HepG2 (cell line): Measurements from ENCODE around the gene FKBP1A. TPM values are rescaled to one million over a fixed set of nuclear protein-coding genes. Genes with fewer than 3 reads are reported as not detected.

ENCODE experiments used
- ATAC-seq: fragments of 200-7000 bp; cut with Tn5 transposase; 3 replicates; pipeline ENCODE4 v1.9.1; 2020; ENCODE audit warnings: mild to moderate bottlenecking, moderate library complexity
- BruUV-seq: library from RNA; stranded (reverse); fragments of 400-500 nt; replicated peaks from 2 replicates; lab custom pipeline; 2021; lab: Mats Ljungman, UMichigan
- CTCF ChIA-PET: fragments of 300-600 bp; formaldehyde crosslinking; extraction: SDS; loops from one replicate; lab custom pipeline; 2021; ENCODE audit warnings: low total read pairs, inconsistent platforms, low intra/inter-chr PET ratio; lab: Yijun Ruan, JAX
- POLR2A ChIA-PET: fragments of 350-600 bp; sonication (Branson Sonifier 250); formaldehyde crosslinking; loops from one replicate; lab custom pipeline; 2020; ENCODE audit warnings: antibody characterized with exemption, inconsistent platforms; lab: Yijun Ruan, JAX
- DNase-seq: peaks from one replicate; pipeline ENCODE4 v3.0.0-alpha.2; 2015; ENCODE audit warnings: low spot score
- FAIRE-seq: peaks from 3 replicates; lab custom pipeline; 2011; peaks lifted over from hg19 to GRCh38; lab: Jason Lieb, UNC
- H2AFZ ChIP-seq: one replicate; pipeline ENCODE4 v1.6.1; 2011; ENCODE audit warnings: low read length, inconsistent platforms
- H3K27ac ChIP-seq: fragments of 300-600 bp; 3 replicates; pipeline ENCODE4 v1.8.0; 2011; ENCODE audit warnings: mixed run types, mild to moderate bottlenecking, mixed read lengths, low read length, inconsistent platforms; ENCODE audit not compliant: insufficient read depth; ENCODE audit errors: extremely low read length
- H3K27me3 ChIP-seq, 2 experiments: fragments of 200-600 bp in 1 of 2; 2 replicates in 1 of 2; 3 replicates in 1 of 2; pipeline versions ENCODE4 v1.6.0 to v1.8.0; 2011; ENCODE audit warnings: low read length in 2 of 2, mild to moderate bottlenecking in 2 of 2, moderate library complexity in 2 of 2, inconsistent platforms in 1 of 2; ENCODE audit not compliant: insufficient read depth in 2 of 2, control insufficient read depth in 1 of 2
- H3K36me3 ChIP-seq, 2 experiments: fragments of 200-600 bp in 1 of 2; replicated peaks in 1 of 2; 2 replicates in 1 of 2; 3 replicates in 1 of 2; pipeline versions ENCODE4 v1.5.1 to v1.8.0; 2011; ENCODE audit warnings: low read length in 2 of 2, inconsistent platforms in 1 of 2; ENCODE audit not compliant: insufficient read depth in 2 of 2, control insufficient read depth in 1 of 2
- H3K4me1 ChIP-seq: 2 replicates; pipeline ENCODE4 v1.5.1; 2012; ENCODE audit warnings: low read length, inconsistent platforms; ENCODE audit not compliant: insufficient read depth
- H3K4me2 ChIP-seq: 2 replicates; pipeline ENCODE4 v1.6.0; 2011; ENCODE audit warnings: low read depth, low read length, inconsistent platforms
- H3K4me3 ChIP-seq, 3 experiments: fragments of 200-600 bp in 1 of 3; sonication (generic), shearing (Covaris generic) in 1 of 3; replicated peaks in 1 of 3; 2 replicates each; pipeline ENCODE4 v1.5.1; 2011 to 2016; ENCODE audit warnings: low read length in 3 of 3, inconsistent platforms in 2 of 3, low read depth in 2 of 3, mild to moderate bottlenecking in 2 of 3, control low read depth in 1 of 3, mixed read lengths in 1 of 3; ENCODE audit not compliant: insufficient read depth in 1 of 3
- H3K79me2 ChIP-seq: one replicate; pipeline ENCODE4 v1.6.1; 2011; ENCODE audit warnings: low read length, inconsistent platforms; ENCODE audit not compliant: insufficient read depth
- H3K9ac ChIP-seq: 2 replicates; pipeline ENCODE4 v1.6.0; 2011; ENCODE audit warnings: mild to moderate bottlenecking, low read depth, low read length, inconsistent platforms; ENCODE audit not compliant: insufficient read depth
- H3K9me3 ChIP-seq: 2 replicates; pipeline ENCODE4 v1.5.1; 2012; ENCODE audit warnings: mild to moderate bottlenecking, low read length
- H4K20me1 ChIP-seq: 2 replicates; pipeline ENCODE4 v1.6.0; 2011; ENCODE audit warnings: inconsistent platforms, mild to moderate bottlenecking, low read length, moderate library complexity; ENCODE audit not compliant: insufficient read depth
- ASH2L ChIP-seq: fragments of 300-600, 200-600 bp; sonication (generic); IDR thresholded peaks from 2 replicates; pipeline ENCODE4 v1.7.0; 2017; ENCODE audit warnings: low read depth, mild to moderate bottlenecking, moderate library complexity, mixed read lengths, low read length; ENCODE audit not compliant: insufficient read length
- FOXJ3 ChIP-seq: sonication (generic); formaldehyde crosslinking; IDR thresholded peaks from 2 replicates; pipeline ENCODE4 v1.4.0; 2020; ENCODE audit warnings: missing genetic modification reagents, mild to moderate bottlenecking, borderline replicate concordance
- GATAD2A ChIP-seq: IDR thresholded peaks from 2 replicates; pipeline ENCODE4 v1.6.1; 2016
- ONECUT2 ChIP-seq: sonication (generic); formaldehyde crosslinking; IDR thresholded peaks from 2 replicates; pipeline ENCODE4 v1.4.0; 2020; ENCODE audit warnings: missing genetic modification reagents
- SAP130 ChIP-seq: IDR thresholded peaks from 2 replicates; pipeline ENCODE4 v1.6.1; 2016; ENCODE audit warnings: low read depth
- SOX6 ChIP-seq, 2 experiments: fragments of 450-650 bp in 1 of 2; sonication (generic) in 1 of 2; formaldehyde crosslinking in 1 of 2; IDR thresholded peaks; 2 replicates each; pipeline versions ENCODE4 v1.4.0 to v1.6.1; 2017 to 2020; ENCODE audit warnings: antibody characterized with exemption in 1 of 2, mild to moderate bottlenecking in 1 of 2, missing genetic modification reagents in 1 of 2
- SP140L ChIP-seq: sonication (generic); formaldehyde crosslinking; IDR thresholded peaks from 2 replicates; pipeline ENCODE4 v1.4.0; 2020; ENCODE audit warnings: missing genetic modification reagents, borderline replicate concordance
- TBX3 ChIP-seq: fragments of 450-650 bp; IDR thresholded peaks from 2 replicates; pipeline ENCODE4 v1.6.1; 2017; ENCODE audit warnings: antibody characterized with exemption, mild to moderate bottlenecking, inconsistent platforms, borderline replicate concordance
- TEAD3 ChIP-seq: optimal IDR thresholded peaks from 2 replicates; pipeline ENCODE3; 2016; ENCODE audit warnings: borderline replicate concordance
- ZNF160 ChIP-seq: sonication (generic); formaldehyde crosslinking; IDR thresholded peaks from 2 replicates; pipeline ENCODE4 v1.8.0; 2022; ENCODE audit warnings: mild to moderate bottlenecking, inconsistent platforms, missing genetic modification reagents
- ZNF446 ChIP-seq: sonication (generic); formaldehyde crosslinking; IDR thresholded peaks from 2 replicates; pipeline ENCODE4 v1.5.0; 2020; ENCODE audit warnings: mild to moderate bottlenecking, missing genetic modification reagents
- ZNF503 ChIP-seq: sonication (generic); formaldehyde crosslinking; IDR thresholded peaks from 2 replicates; pipeline ENCODE4 v1.4.0; 2020; ENCODE audit warnings: missing genetic modification reagents
- ZNF607 ChIP-seq: sonication (generic); formaldehyde crosslinking; IDR thresholded peaks from 2 replicates; pipeline ENCODE4 v1.5.1; 2020; ENCODE audit warnings: missing genetic modification reagents, mild to moderate bottlenecking, borderline replicate concordance
- ZNF644 ChIP-seq: IDR thresholded peaks from 2 replicates; pipeline ENCODE4 v1.6.1; 2016; ENCODE audit warnings: low read depth
- WGBS: methylation state at CpG from one replicate; pipeline ENCODE4 v1.1.6; 2017; ENCODE audit warnings: low lambda C conversion rate; 5-methylcytosine and 5-hydroxymethylcytosine counted together
- in situ Hi-C: cut with HindIII; loops from 2 replicates; pipeline ENCODE4 v1.10.0; 2017; ENCODE audit warnings: low pct_unique_long_range_greater_than_20kb; ENCODE audit not compliant: extremely low pct_ligation_motif_present
- intact Hi-C: fragments of 100-400 bp; cut with micrococcal nuclease; formaldehyde crosslinking; loops from one replicate; pipeline ENCODE4 v1.10.0; 2022; ENCODE audit not compliant: unreplicated experiment
- polyA plus RNA-seq, 8 experiments: library from polyadenylated mRNA; depleted of rRNA in 3 of 8; stranded (reverse) in 7 of 8; unstranded in 1 of 8; fragments of >200 nt; fragmentation: Illumina TruSeq in 4 of 8; extraction: Trizol in 4 of 8; gene quantifications; 2 replicates each; pipeline versions ENCODE4 v1.2.1 to v1.2.3, GENCODE V29; 2011 to 2016; ENCODE audit warnings: low read depth in 4 of 8, missing spikeins in 1 of 8, mixed read lengths in 1 of 8; ENCODE audit not compliant: insufficient read depth in 1 of 8
- total RNA-seq, 5 experiments: library from RNA; depleted of rRNA; stranded (reverse); fragments of >200 nt; fragmentation: Illumina TruSeq; extraction: Trizol; gene quantifications; 2 replicates each; pipeline ENCODE4 v1.2.3, GENCODE V29; 2016; ENCODE audit warnings: low read depth in 1 of 5
- TF ChIP-seq, protein P1 (sequence below): sonication (generic); formaldehyde crosslinking; IDR thresholded peaks from 2 replicates; pipeline ENCODE4 v1.4.0; 2020; ENCODE audit warnings: missing genetic modification reagents, borderline replicate concordance
- TF ChIP-seq, protein P2 (sequence below): IDR thresholded peaks from 2 replicates; pipeline ENCODE4 v1.6.1; 2012; ENCODE audit warnings: low read depth, low read length, improper control_type of control experiment
- TF ChIP-seq, protein P3 (sequence below): sonication (generic); formaldehyde crosslinking; IDR thresholded peaks from 2 replicates; pipeline ENCODE4 v1.8.1; 2023; ENCODE audit warnings: mild to moderate bottlenecking, missing genetic modification reagents

Gene FKBP1A
- total and polyA plus RNA-seq, 2 of the 13 experiments (the other 11 are each of a cell fraction or from before 2014, with no cell fraction given), result 119 to 468 TPM

DNA sequence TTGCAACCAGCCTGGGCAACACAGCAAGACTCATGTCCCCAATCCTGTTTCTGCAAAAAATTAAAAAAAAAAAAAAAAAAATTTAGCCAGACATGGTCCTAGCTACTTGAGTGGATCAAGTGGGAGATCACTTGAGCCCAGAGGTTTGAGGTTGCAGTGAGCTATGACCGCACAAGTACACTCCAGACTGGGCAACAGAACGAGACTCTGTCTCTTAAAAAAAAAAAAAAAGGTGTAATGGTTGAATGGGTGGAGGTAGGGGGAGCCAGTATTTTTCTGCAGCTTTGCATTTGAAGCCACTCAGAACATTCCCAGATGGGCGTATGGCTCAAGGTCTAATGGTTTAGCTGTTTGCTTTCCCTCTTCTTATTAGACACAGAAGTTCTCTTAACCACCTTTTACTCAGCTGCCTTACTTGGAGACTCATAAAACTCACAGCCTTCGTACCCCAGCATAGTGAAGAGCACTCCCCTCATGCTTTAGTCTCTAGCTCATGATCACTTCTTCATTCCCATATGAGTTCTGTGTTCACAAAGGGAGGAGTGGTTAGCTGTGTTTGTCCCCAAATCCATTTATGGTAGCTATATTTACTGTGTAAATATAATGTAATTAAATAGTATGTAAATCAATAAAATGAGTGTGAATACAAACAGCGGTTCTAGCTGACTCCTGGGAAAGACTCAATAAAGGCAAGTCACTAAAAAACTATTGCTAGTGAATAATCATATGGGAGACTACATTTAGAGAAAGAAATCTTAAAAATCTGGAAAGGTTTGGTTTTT lies 9.0 kb downstream of the FKBP1A start:
- FAIRE-seq (no peak), ATAC-seq (peak; percentile 61), DNase-seq (no peak)
- Histone ChIP-seq H3K27ac (no peak overlapping the region), H3K9ac (no peak overlapping the region), H4K20me1 (peaks cover 90% of the 10 kb centered on the region), H3K4me3 (no peak overlapping the region), H3K79me2 (peaks cover 98% of the 10 kb centered on the region), H3K4me1 (peaks cover 72% of the 10 kb centered on the region), H2AFZ (no peak overlapping the region), H3K36me3 (peaks cover 16 to 44% of the 10 kb centered on the region in 2 experiments), H3K4me2 (no peak overlapping the region), H3K27me3 (no peaks in the 10 kb centered on the region), H3K9me3 (no peaks in the 10 kb centered on the region)
- POLR2A ChIA-PET, result interaction anchor here (1.2 to 2.7 kb wide), 4 partner anchors 8 to 59 kb away, joined by 3 to 20 read pairs (median 8); partner anchors contain the start of gene FKBP1A
- intact Hi-C loops, result no loop called here
- CTCF ChIA-PET, result no interaction called here
- no TSS peak for BruUV-seq
- in situ Hi-C loops, result no loop called here
- WGBS, result 79% methylated on average over 5 of the region's 5 CpGs
- TF ChIP-seq ZNF607 (CRISPR knock-in tag) (no peak), ASH2L (peak; percentile 28), FOXJ3 (CRISPR knock-in tag) (0 out of 2 replicates have a peak, but pooled peaks have one; percentile 20), TEAD3 (CRISPR knock-in tag) (no peak), TBX3 (peak; percentile 72; the same call in 1 of the 2 replicates), ZNF446 (CRISPR knock-in tag) (0 out of 2 replicates have a peak, but pooled peaks have one; percentile 34), ONECUT2 (CRISPR knock-in tag) (peak; percentile 70; the same call in 1 of the 2 replicates), SP140L (no peak), GATAD2A (CRISPR knock-in tag) (no peak), ZNF503 (CRISPR knock-in tag) (0 out of 2 replicates have a peak, but pooled peaks have one; percentile 33), SOX6 (IDR thresholded peaks at IDR 0.05) (no peak), SOX6 (CRISPR knock-in tag; IDR thresholded peaks at IDR 0.05) (0 out of 2 replicates have a peak, but pooled peaks have one; percentile 16), ZNF160 (no peak), SAP130 (CRISPR knock-in tag) (0 out of 2 replicates have a peak, but pooled peaks have one; percentile 19), ZNF644 (CRISPR knock-in tag) (no peak)
- TF ChIP-seq, protein P1, sequence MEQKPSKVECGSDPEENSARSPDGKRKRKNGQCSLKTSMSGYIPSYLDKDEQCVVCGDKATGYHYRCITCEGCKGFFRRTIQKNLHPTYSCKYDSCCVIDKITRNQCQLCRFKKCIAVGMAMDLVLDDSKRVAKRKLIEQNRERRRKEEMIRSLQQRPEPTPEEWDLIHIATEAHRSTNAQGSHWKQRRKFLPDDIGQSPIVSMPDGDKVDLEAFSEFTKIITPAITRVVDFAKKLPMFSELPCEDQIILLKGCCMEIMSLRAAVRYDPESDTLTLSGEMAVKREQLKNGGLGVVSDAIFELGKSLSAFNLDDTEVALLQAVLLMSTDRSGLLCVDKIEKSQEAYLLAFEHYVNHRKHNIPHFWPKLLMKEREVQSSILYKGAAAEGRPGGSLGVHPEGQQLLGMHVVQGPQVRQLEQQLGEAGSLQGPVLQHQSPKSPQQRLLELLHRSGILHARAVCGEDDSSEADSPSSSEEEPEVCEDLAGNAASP (CRISPR knock-in tag), result no peak
- TF ChIP-seq, protein P2, sequence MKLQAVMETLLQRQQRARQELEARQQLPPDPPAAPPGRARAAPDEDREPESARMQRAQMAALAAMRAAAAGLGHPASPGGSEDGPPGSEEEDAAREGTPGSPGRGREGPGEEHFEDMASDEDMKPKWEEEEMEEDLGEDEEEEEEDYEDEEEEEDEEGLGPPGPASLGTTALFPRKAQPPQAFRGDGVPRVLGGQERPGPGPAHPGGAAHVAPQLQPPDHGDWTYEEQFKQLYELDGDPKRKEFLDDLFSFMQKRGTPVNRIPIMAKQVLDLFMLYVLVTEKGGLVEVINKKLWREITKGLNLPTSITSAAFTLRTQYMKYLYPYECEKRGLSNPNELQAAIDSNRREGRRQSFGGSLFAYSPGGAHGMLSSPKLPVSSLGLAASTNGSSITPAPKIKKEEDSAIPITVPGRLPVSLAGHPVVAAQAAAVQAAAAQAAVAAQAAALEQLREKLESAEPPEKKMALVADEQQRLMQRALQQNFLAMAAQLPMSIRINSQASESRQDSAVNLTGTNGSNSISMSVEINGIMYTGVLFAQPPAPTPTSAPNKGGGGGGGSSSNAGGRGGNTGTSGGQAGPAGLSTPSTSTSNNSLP, result peak; percentile 69; the same call in 1 of the 2 replicates
- TF ChIP-seq, protein P3, sequence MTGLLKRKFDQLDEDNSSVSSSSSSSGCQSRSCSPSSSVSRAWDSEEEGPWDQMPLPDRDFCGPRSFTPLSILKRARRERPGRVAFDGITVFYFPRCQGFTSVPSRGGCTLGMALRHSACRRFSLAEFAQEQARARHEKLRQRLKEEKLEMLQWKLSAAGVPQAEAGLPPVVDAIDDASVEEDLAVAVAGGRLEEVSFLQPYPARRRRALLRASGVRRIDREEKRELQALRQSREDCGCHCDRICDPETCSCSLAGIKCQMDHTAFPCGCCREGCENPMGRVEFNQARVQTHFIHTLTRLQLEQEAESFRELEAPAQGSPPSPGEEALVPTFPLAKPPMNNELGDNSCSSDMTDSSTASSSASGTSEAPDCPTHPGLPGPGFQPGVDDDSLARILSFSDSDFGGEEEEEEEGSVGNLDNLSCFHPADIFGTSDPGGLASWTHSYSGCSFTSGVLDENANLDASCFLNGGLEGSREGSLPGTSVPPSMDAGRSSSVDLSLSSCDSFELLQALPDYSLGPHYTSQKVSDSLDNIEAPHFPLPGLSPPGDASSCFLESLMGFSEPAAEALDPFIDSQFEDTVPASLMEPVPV (CRISPR knock-in tag), result no peak
